Uterus (tissue), 4 donors: ENCODE measurements around the gene VAC14. TPM values are rescaled to one million over a fixed set of nuclear protein-coding genes. Genes with fewer than 3 reads are reported as not detected.
"Not testable (repeated sequence)": the region's sequence is repeated elsewhere in the genome, so short reads cannot be mapped to it uniquely, and the experiment has no call there.

Experiments used
- DNase-seq, 2 donors: peaks; one replicate each; pipeline ENCODE4 v3.0.0-alpha.2; 2019 to 2020
- H3K27ac ChIP-seq, 2 donors: fragments of 200-600 bp; sonication (generic); 1 replicate in 1 of 2; 2 replicates in 1 of 2; pipeline ENCODE4 v1.5.1; 2016 to 2018
- H3K27me3 ChIP-seq, 2 donors: fragments of 200-600 bp; sonication (generic); one replicate each; pipeline ENCODE4 v1.5.1; 2018 to 2019; ENCODE audit warnings: control low read depth in 1 of 2
- H3K36me3 ChIP-seq, 2 donors: fragments of 200-600 bp; sonication (generic); one replicate each; pipeline ENCODE4 v1.5.1; 2019; ENCODE audit warnings: control low read depth in 1 of 2
- H3K4me1 ChIP-seq, 2 donors: fragments of 200-600 bp; sonication (generic); one replicate each; pipeline ENCODE4 v1.5.1; 2018 to 2019; ENCODE audit warnings: control low read depth in 1 of 2
- H3K4me3 ChIP-seq, 2 donors: fragments of 200-600 bp; sonication (generic); 1 replicate in 1 of 2; 2 replicates in 1 of 2; pipeline ENCODE4 v1.5.1; 2018 to 2019; ENCODE audit warnings: mild to moderate bottlenecking in 1 of 2
- H3K9me3 ChIP-seq, 2 donors: fragments of 200-600 bp; sonication (generic); one replicate each; pipeline ENCODE4 v1.5.1; 2019; ENCODE audit warnings: control low read depth in 1 of 2
- CTCF ChIP-seq, 4 experiments: fragments of 200-600 bp in 2 of 4; fragments of 450-650 bp in 2 of 4; sonication (generic) in 2 of 4; IDR thresholded peaks; one replicate each; pipeline ENCODE4 v1.5.1; 2016 to 2019; ENCODE audit warnings: antibody characterized with exemption in 4 of 4, mild to moderate bottlenecking in 2 of 4, moderate library complexity in 1 of 4
- POLR2A ChIP-seq, 2 donors: fragments of 450-650 bp; IDR thresholded peaks; one replicate each; pipeline ENCODE4 v1.6.1; 2016; ENCODE audit warnings: antibody characterized with exemption in 2 of 2, mild to moderate bottlenecking in 1 of 2, moderate library complexity in 1 of 2
- intact Hi-C: fragments of 100-400 bp; cut with DNase I; formaldehyde crosslinking; loops from one replicate; pipeline ENCODE4 v1.15.1; 2023; ENCODE audit warnings: low total_unique reads
- total RNA-seq, 4 donors: library from RNA; depleted of rRNA in 3 of 4; stranded (reverse); fragments of >200 nt in 3 of 4; gene quantifications; one replicate each; pipeline versions ENCODE4 v1.1.0 to v1.2.4, GENCODE V29; 2014 to 2023
- donor health status: DM: yes; HTN: yes; CAD: no.

VAC14 gene
- 10 to 100 TPM in 3 of 4 donors, 1 to 10 TPM in 1; 4.7 to 30.6 (median 17.4) TPM for total RNA-seq

- peak; percentile 86 to 91 for DNase-seq
- Histone ChIP-seq H3K27ac (peak within 1 kb of the TSS; percentile 50 to 54), H3K27me3 (no peaks in the 10 kb centered on the region), H3K4me1 (peaks cover 0 to 7% of the 10 kb centered on the region in 2 donors), H3K36me3 (no peaks in the 10 kb centered on the region), H3K9me3 (no peaks in the 10 kb centered on the region), H3K4me3 (peak within 1 kb of the TSS; percentile 45 to 83)
- TF ChIP-seq CTCF (IDR thresholded peaks at IDR 0.05), result peak in 1 of 4 experiments; percentile 5
- peak in 1 of 2 donors; percentile 54 for TF ChIP-seq POLR2A (IDR thresholded peaks at IDR 0.05)
- intact Hi-C loops, result no loop called here
Observed at GRCh38 chr16:70800781-70801480, at the start of gene VAC14. Gene VAC14, minus strand, starts transcription at chr16:70801158. Its CDS starts 258 bp downstream, at chr16:70800900.

- intact Hi-C loops, H3K4me3 ChIP-seq, H3K4me1 ChIP-seq, H3K36me3 ChIP-seq, DNase-seq, H3K9me3 ChIP-seq, H3K27me3 ChIP-seq, H3K27ac ChIP-seq: not testable (repeated sequence)
Observed at GRCh38 chr16:70823498-70824118, 22.6 kb upstream of the VAC14 start.

GRCh38 chr16:70822734-70823133 is 21.8 kb upstream of the VAC14 start:
- H3K27ac ChIP-seq, intact Hi-C loops, DNase-seq, H3K27me3 ChIP-seq, H3K4me1 ChIP-seq, H3K36me3 ChIP-seq, H3K9me3 ChIP-seq, H3K4me3 ChIP-seq: not testable (repeated sequence)

- H3K4me1 ChIP-seq, H3K36me3 ChIP-seq, H3K27ac ChIP-seq, H3K9me3 ChIP-seq, intact Hi-C loops, H3K27me3 ChIP-seq, DNase-seq, H3K4me3 ChIP-seq: not testable (repeated sequence)
Observed at GRCh38 chr16:70818088-70818487, 17.1 kb upstream of the VAC14 start.

GRCh38 chr16:70809392-70810060 is 8.6 kb upstream of the VAC14 start:
- TF ChIP-seq POLR2A (IDR thresholded peaks at IDR 0.05), result no peak
- TF ChIP-seq CTCF (IDR thresholded peaks at IDR 0.05), result no peak
- intact Hi-C loops, result no loop called here
- Histone ChIP-seq H3K27ac (no peak overlapping the region), H3K27me3 (no peaks in the 10 kb centered on the region), H3K36me3 (no peaks in the 10 kb centered on the region), H3K4me1 (no peaks in the 10 kb centered on the region), H3K4me3 (no peak overlapping the region), H3K9me3 (no peaks in the 10 kb centered on the region)
- no peak for DNase-seq

- Histone ChIP-seq H3K4me1 (no peaks in the 10 kb centered on the region), H3K9me3 (no peaks in the 10 kb centered on the region), H3K36me3 (no peaks in the 10 kb centered on the region), H3K27me3 (no peaks in the 10 kb centered on the region), H3K4me3 (no peak overlapping the region), H3K27ac (no peak overlapping the region)
- no peak for TF ChIP-seq CTCF (IDR thresholded peaks at IDR 0.05)
- TF ChIP-seq POLR2A (IDR thresholded peaks at IDR 0.05), result no peak
- intact Hi-C loops, result no loop called here
- no peak for DNase-seq
Observed at GRCh38 chr16:70808371-70808770, 7.4 kb upstream of the VAC14 start.
